ENCODE results near the gene KSR2.
"Not testable (repeated sequence)": the region's sequence is repeated elsewhere in the genome, so short reads cannot be mapped to it uniquely, and the experiment has no call there.

- not testable (repeated sequence) for TF ChIP-seq POLR2A (IDR thresholded peaks at IDR 0.05; ENCODE audit: low read length); GATA1 (IDR thresholded peaks at IDR 0.05; ENCODE audit: low read depth, low read length)
Measured at GRCh38 chr12:117999806-118000205, 31.0 kb upstream of the KSR2 start.

All from erythroblast (primary cell).